Activated T-cell treated with anti-CD3 and anti-CD28 coated beads, Interleukin-2, amount 50 U/mL, for 72 hours (primary cell): ENCODE measurements around the gene P2RY2. TPM values are rescaled to one million over a fixed set of nuclear protein-coding genes. Genes with fewer than 3 reads are reported as not detected.
"Not testable (repeated sequence)": the region's sequence is repeated elsewhere in the genome, so short reads cannot be mapped to it uniquely, and the experiment has no call there.

Experiments used
- ATAC-seq, 2 donors: fragments of 150-1000 bp; cut with Tn5 transposase; replicated peaks in 1 of 2; 2 replicates each; pipeline ENCODE4 v1.10.0; 2021; ENCODE audit warnings: moderate library complexity in 2 of 2, mild to moderate bottlenecking in 1 of 2
- DNase-seq, 2 donors: peaks; one replicate each; pipeline ENCODE4 v3.0.0; 2021 to 2022; ENCODE audit warnings: mixed read lengths in 1 of 2
- H3K27ac Mint-ChIP-seq: one replicate; pipeline ENCODE4 v1.8.0; 2022; ENCODE audit warnings: mild to moderate bottlenecking, moderate library complexity, mixed read lengths
- H3K27me3 Mint-ChIP-seq: one replicate; pipeline ENCODE4 v1.8.0; 2022; ENCODE audit warnings: low read depth, mixed read lengths
- H3K36me3 Mint-ChIP-seq, 2 donors: one replicate each; pipeline ENCODE4 v1.8.0; 2022; ENCODE audit warnings: mixed read lengths in 2 of 2, mild to moderate bottlenecking in 1 of 2; ENCODE audit not compliant: insufficient read depth in 2 of 2
- H3K4me1 Mint-ChIP-seq: one replicate; pipeline ENCODE4 v1.8.0; 2022; ENCODE audit warnings: low read depth, mixed read lengths
- H3K4me3 Mint-ChIP-seq, 2 donors: one replicate each; pipeline ENCODE4 v1.8.0; 2022; ENCODE audit warnings: mild to moderate bottlenecking in 2 of 2, mixed read lengths in 2 of 2, moderate library complexity in 2 of 2
- H3K9me3 Mint-ChIP-seq, 2 donors: one replicate each; pipeline ENCODE4 v1.8.0; 2022; ENCODE audit warnings: mixed read lengths in 2 of 2
- total RNA-seq, 2 donors: library from RNA; stranded (reverse); gene quantifications; one replicate each; pipeline ENCODE4 v1.2.3, GENCODE V29; 2022

P2RY2 gene
- total RNA-seq, 2 donors from 2014 or later: not detected

- no peak overlapping the region for H3K27ac Mint-ChIP-seq
- no peaks in the 10 kb centered on the region for H3K36me3 Mint-ChIP-seq
- no peaks in the 10 kb centered on the region for H3K9me3 Mint-ChIP-seq
- peaks cover 13% of the 10 kb centered on the region for H3K27me3 Mint-ChIP-seq
- DNase-seq (no peak), ATAC-seq (no peak)
- no peaks in the 10 kb centered on the region for H3K4me1 Mint-ChIP-seq
- no peak overlapping the region for H3K4me3 Mint-ChIP-seq
Observed at GRCh38 chr11:73228268-73229134, 10.4 kb downstream of the P2RY2 start.

DNA sequence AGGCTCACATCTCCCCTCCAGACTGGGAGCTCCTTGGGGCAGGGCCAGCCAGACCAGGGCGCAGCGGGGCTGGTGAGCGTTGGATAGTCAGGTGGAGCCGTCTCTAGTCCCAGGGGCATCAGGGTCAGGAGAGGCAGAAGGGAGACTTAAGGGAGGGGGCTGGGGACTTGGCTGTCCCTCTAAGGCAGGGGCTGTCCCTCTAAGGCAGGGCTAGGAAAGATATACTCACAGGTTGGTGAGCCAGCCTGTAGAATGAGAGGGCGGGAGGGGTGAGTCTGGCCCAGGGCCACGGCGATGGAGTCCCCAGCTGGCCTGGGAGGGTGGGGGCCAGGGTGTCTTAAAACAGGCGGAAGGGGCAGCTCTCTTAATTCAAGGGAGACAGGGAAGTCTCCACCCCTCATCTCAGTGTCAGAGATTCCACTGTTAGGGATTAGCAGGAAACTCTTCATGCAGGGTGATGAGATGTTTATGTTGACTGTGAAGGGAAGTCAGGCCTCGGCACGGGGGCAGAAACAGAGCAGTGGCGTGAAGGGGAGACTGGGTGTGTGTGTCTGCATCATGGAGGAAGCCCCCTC lies 11.3 kb downstream of the P2RY2 start:
- Mint-ChIP-seq H3K9me3 (no peaks in the 10 kb centered on the region), H3K4me3 (no peak overlapping the region), H3K27ac (no peak overlapping the region), H3K4me1 (no peaks in the 10 kb centered on the region), H3K27me3 (peaks cover 10% of the 10 kb centered on the region), H3K36me3 (no peaks in the 10 kb centered on the region)
- DNase-seq (no peak), ATAC-seq (no peak)

DNA sequence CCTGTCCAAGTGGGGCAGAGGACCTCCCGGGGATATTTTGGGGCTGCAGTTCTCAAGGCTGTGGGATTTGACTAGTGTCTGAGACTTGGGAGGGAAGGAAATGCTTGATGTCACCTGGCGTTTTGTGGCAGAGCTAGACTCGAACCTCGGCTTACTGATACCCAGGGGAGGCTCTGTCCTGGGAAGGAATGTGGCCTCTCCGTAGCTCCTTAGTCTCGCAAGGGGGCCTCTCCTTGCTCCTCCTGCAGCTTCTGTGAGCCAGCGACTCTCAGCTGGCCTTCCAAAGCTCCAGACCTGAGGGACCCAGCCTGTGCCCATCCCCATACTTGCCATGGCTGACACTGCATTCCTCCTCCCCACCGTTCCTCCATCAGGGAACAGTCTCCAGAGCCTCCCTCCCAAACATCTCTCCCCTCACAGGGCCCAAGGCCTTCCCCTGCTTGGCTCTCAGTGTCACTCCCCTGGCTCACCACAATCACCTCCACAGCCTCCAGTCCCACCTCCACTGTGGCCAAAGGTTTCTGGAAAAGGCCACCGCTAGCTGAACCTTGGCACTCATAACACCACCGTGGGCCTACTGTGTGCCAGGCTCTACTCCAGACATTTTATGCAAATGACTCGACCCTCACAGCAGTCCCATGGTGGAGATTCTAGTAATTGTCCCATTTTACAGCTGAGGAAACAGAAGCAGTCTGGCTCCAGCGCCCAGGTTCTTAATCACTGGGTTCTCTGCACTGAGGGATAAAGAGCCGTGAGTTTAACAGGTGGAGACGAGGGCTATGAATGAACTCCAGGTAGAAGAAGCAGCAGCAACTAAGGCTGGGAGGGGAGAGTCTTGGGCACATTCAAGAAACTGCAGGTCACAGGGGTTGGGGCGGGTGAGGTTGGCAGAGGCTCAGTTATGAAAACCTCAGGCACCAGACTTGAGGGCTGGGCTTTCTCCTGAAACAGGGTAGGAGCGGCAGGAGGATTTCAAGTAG lies 12.1 kb downstream of the P2RY2 start:
- no peak overlapping the region for H3K4me3 Mint-ChIP-seq
- DNase-seq: no peak
- no peak overlapping the region for H3K27ac Mint-ChIP-seq
- no peaks in the 10 kb centered on the region for H3K36me3 Mint-ChIP-seq
- peaks cover 4% of the 10 kb centered on the region for H3K27me3 Mint-ChIP-seq
- H3K9me3 Mint-ChIP-seq: no peaks in the 10 kb centered on the region
- no peak for ATAC-seq
- H3K4me1 Mint-ChIP-seq: no peaks in the 10 kb centered on the region

DNA sequence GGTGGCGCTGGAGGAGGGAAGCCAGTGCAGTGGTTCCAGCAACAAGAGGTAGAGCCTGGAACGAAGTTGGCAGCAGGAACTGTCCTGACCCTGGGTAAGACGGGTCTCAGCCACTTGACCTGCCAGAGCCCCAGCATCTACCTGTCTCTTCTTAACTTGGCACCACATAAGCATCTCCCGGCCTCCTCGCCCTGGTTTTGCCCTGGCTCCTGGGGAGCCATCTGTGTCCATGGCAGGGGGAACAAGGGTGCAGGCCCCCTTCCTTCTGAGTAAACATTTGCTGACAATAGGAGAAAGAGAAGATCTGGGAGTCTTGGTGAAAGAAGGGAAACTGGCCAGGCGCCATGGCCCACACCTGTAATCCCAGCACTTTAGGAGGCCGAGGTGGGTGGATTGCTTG lies 12.8 kb downstream of the P2RY2 start:
- Mint-ChIP-seq H3K27ac (no peak overlapping the region), H3K27me3 (peaks cover 4% of the 10 kb centered on the region), H3K36me3 (no peaks in the 10 kb centered on the region), H3K4me1 (no peaks in the 10 kb centered on the region), H3K9me3 (no peaks in the 10 kb centered on the region), H3K4me3 (no peak overlapping the region)
- ATAC-seq (no peak), DNase-seq (no peak)

- H3K27me3 Mint-ChIP-seq, H3K9me3 Mint-ChIP-seq, ATAC-seq, H3K4me1 Mint-ChIP-seq, H3K4me3 Mint-ChIP-seq, H3K27ac Mint-ChIP-seq, DNase-seq, H3K36me3 Mint-ChIP-seq: not testable (repeated sequence)
Observed at GRCh38 chr11:73232487-73232886, 14.4 kb downstream of the P2RY2 start.

GRCh38 chr11:73233211-73233610 lies 15.1 kb downstream of the P2RY2 start:
- ATAC-seq: no peak
- H3K27me3 Mint-ChIP-seq: peaks cover 4% of the 10 kb centered on the region
- H3K27ac Mint-ChIP-seq: no peak overlapping the region
- no peaks in the 10 kb centered on the region for H3K36me3 Mint-ChIP-seq
- H3K4me3 Mint-ChIP-seq: no peak overlapping the region
- H3K4me1 Mint-ChIP-seq: no peaks in the 10 kb centered on the region
- no peaks in the 10 kb centered on the region for H3K9me3 Mint-ChIP-seq
- no peak for DNase-seq

GRCh38 chr11:73233692-73234470 lies 15.8 kb downstream of the P2RY2 start:
- H3K36me3 Mint-ChIP-seq: no peaks in the 10 kb centered on the region

DNA sequence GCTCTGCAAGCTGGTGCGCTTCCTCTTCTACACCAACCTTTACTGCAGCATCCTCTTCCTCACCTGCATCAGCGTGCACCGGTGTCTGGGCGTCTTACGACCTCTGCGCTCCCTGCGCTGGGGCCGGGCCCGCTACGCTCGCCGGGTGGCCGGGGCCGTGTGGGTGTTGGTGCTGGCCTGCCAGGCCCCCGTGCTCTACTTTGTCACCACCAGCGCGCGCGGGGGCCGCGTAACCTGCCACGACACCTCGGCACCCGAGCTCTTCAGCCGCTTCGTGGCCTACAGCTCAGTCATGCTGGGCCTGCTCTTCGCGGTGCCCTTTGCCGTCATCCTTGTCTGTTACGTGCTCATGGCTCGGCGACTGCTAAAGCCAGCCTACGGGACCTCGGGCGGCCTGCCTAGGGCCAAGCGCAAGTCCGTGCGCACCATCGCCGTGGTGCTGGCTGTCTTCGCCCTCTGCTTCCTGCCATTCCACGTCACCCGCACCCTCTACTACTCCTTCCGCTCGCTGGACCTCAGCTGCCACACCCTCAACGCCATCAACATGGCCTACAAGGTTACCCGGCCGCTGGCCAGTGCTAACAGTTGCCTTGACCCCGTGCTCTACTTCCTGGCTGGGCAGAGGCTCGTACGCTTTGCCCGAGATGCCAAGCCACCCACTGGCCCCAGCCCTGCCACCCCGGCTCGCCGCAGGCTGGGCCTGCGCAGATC lies 16.5 kb downstream of the P2RY2 start:
- DNase-seq (no peak), ATAC-seq (no peak)
- Mint-ChIP-seq H3K9me3 (no peaks in the 10 kb centered on the region), H3K27me3 (peaks cover 4% of the 10 kb centered on the region), H3K4me1 (no peaks in the 10 kb centered on the region), H3K27ac (no peak overlapping the region), H3K4me3 (no peak overlapping the region), H3K36me3 (no peaks in the 10 kb centered on the region)

More at GRCh38 chr11:73233692-73234470, 15.8 kb downstream of the P2RY2 start:
- Mint-ChIP-seq H3K4me1 (no peaks in the 10 kb centered on the region), H3K27ac (no peak overlapping the region), H3K4me3 (no peak overlapping the region), H3K9me3 (no peaks in the 10 kb centered on the region), H3K27me3 (peaks cover 4% of the 10 kb centered on the region)
- no peak for DNase-seq
- ATAC-seq: no peak

DNA sequence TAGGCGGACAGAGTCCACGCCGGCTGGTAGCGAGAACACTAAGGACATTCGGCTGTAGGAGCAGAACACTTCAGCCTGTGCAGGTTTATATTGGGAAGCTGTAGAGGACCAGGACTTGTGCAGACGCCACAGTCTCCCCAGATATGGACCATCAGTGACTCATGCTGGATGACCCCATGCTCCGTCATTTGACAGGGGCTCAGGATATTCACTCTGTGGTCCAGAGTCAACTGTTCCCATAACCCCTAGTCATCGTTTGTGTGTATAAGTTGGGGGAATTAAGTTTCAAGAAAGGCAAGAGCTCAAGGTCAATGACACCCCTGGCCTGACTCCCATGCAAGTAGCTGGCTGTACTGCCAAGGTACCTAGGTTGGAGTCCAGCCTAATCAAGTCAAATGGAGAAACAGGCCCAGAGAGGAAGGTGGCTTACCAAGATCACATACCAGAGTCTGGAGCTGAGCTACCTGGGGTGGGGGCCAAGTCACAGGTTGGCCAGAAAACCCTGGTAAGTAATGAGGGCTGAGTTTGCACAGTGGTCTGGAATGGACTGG lies 17.2 kb downstream of the P2RY2 start:
- Mint-ChIP-seq H3K27ac (no peak overlapping the region), H3K4me3 (no peak overlapping the region), H3K9me3 (no peaks in the 10 kb centered on the region), H3K36me3 (no peaks in the 10 kb centered on the region), H3K27me3 (peaks cover 2% of the 10 kb centered on the region), H3K4me1 (no peaks in the 10 kb centered on the region)
- ATAC-seq (no peak), DNase-seq (no peak)

DNA sequence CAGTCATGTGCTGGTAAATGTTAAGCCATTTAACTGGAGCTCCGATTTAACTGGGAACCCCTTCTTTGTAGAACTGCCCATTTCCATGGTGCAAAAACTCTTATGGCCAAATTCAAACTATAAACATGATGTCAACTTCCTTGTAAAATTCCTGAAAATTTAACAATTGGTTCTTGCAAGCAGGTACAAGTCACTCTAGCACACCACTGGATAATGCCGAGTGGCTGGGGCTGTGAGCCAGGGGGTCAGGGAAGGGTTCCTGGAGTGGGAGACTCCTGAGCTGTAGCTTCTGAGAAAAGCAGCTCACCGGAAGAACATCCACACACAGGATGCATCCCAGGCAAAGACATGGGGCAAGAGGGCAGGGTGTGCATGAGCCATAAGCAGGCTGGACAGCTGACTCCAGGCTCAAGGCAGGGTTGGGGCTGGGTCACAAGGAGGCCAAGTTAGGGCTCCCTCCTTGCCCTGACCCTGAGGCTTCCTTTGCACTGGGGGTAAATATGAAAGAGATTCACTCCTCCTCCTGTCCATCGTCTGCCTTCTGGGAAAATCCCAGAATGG lies 18.2 kb downstream of the P2RY2 start:
- no peaks in the 10 kb centered on the region for H3K4me1 Mint-ChIP-seq
- no peaks in the 10 kb centered on the region for H3K27me3 Mint-ChIP-seq
- no peak for ATAC-seq

DNA sequence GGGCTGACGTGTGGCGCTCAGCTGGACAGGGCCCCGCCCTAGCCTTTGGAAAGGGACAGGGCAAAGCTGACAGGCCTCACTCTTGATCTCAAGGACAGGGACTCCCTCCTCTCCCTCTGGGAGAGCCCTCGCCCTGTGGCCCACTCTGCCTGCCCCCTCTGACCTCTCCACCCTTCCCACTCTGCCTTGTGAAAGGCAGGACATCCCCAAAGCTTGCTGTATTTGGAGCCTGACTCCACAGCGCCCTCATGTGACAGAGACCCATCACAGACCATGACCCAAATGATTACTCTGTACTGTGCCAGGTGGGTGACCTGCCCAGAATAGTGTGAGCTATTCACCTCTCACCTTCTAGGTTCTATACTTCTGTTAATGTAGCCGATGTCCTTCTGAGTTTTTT lies 18.8 kb downstream of the P2RY2 start:
- Mint-ChIP-seq H3K27ac (no peak overlapping the region), H3K4me3 (no peak overlapping the region), H3K27me3 (no peaks in the 10 kb centered on the region), H3K36me3 (no peaks in the 10 kb centered on the region), H3K4me1 (no peaks in the 10 kb centered on the region), H3K9me3 (no peaks in the 10 kb centered on the region)
- ATAC-seq (peak; percentile 41 to 64), DNase-seq (peak; percentile 33 to 50)

More for the DNA sequence above, 18.2 kb downstream of the P2RY2 start:
- Mint-ChIP-seq H3K9me3 (no peaks in the 10 kb centered on the region), H3K36me3 (no peaks in the 10 kb centered on the region), H3K4me3 (no peak overlapping the region), H3K27ac (no peak overlapping the region)
- no peak for DNase-seq
